RPMI7951 (cell line): ENCODE data around the gene PTCSC3. TPM values are rescaled to one million over a fixed set of nuclear protein-coding genes. Genes with fewer than 3 reads are reported as not detected.
"Not testable (repeated sequence)": the region's sequence is repeated elsewhere in the genome, so short reads cannot be mapped to it uniquely, and the experiment has no call there.

Source experiments
- DNase-seq: peaks from one replicate; pipeline ENCODE4 v3.0.0-alpha.2; 2012; ENCODE audit warnings: low read depth
- total RNA-seq: library from RNA; depleted of rRNA; stranded (reverse); fragments of >200 nt; shearing (Covaris generic); gene quantifications from 2 replicates; pipeline ENCODE4 v1.2.3, GENCODE V29; 2014

Gene PTCSC3
- total RNA-seq, 1 experiment from 2014 or later: not detected

- DNase-seq: no peak
These were observed 3.4 kb downstream of the PTCSC3 start for GRCh38 chr14:36173161-36173560.

GRCh38 chr14:36171607-36172006 is 4.9 kb downstream of the PTCSC3 start:
- no peak for DNase-seq

GRCh38 chr14:36167431-36167830 is 9.1 kb downstream of the PTCSC3 start:
- no peak for DNase-seq

GRCh38 chr14:36163451-36163850 is 13.1 kb downstream of the PTCSC3 start:
- no peak for DNase-seq

DNA sequence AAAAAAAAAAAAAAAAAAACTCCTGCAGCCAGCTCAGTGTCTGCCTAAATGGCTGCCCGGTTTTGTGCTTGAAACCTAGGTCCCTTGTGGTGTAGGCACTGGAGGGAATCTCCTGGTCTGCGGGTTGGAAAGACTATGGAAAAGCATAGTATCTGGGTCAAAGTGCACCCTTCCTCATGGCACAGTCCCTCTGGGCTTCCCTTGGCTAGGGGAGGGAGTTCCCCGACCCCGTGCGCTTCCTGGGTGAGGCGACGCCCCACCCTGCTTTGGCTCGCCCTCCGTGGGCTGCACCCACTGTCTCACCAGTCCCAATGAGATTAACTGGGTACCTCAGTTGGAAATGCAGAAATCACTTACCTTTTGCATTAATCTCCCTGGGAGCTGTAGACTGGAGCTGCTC is 14.3 kb downstream of the PTCSC3 start:
- DNase-seq: no peak

- no peak for DNase-seq
These were observed 14.7 kb downstream of the PTCSC3 start for GRCh38 chr14:36161776-36162175.

GRCh38 chr14:36151335-36151734 is 25.2 kb downstream of the PTCSC3 start:
- no peak for DNase-seq

DNA sequence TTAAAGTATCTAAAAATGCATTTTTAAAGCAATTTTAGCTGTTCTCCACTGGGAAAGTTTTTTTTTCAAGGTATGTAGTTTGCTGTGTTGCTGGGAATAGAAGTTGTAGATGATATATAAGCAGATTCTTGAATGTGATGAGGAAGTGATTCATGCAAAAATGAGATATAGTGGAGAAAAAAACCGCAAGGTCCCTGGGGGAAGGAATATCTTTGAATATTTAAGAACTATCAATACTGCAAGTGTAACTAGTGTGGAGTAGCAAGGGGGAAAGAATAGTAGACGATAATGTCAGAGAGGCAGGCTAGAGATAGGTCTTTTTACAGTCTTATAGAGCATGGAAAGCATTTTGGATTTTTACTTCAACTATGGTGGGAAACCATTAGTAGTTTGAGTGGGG is 42.5 kb downstream of the PTCSC3 start:
- DNase-seq: no peak

DNA sequence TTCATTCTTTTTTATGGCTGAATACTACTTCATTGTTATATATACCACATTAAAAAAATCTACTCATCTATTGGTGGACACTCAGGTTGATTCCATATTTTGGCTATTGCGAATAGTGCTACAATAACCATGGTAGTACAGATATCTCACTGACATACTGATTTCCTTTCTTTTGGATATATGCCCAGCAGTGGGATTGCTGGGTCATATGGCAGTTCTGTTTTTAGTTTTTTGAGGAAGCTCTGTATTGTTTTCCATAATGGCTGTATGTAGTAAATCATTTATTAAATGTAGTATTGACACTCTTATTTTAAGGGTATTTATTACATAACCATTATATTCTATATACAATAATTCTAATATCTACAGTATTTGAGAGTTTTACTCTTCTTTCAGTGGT is 43.7 kb downstream of the PTCSC3 start:
- no peak for DNase-seq

GRCh38 chr14:36130186-36130585 is 46.3 kb downstream of the PTCSC3 start:
- DNase-seq: no peak

DNA sequence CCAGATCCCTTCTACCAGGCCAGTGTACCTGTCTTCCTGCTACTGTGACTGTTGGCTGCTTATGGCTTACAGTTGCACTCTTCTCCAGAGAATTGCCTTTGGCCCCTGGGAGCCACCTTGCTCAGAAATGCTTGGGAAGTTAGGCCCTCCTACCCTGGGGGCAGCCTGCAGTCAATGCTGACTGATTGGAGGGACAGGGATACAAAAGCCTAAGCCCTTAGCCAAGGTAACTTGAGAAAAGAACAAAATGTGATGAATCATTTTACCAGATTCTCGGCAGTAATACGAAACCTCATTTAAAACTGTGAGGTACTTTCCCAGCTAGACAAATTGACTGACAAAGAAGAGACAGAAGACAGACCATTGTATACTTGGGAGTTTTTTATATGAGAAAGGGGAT is 47.3 kb downstream of the PTCSC3 start:
- DNase-seq: no peak

- DNase-seq: no peak
These were observed 63.2 kb downstream of the PTCSC3 start for GRCh38 chr14:36113341-36113740.

DNA sequence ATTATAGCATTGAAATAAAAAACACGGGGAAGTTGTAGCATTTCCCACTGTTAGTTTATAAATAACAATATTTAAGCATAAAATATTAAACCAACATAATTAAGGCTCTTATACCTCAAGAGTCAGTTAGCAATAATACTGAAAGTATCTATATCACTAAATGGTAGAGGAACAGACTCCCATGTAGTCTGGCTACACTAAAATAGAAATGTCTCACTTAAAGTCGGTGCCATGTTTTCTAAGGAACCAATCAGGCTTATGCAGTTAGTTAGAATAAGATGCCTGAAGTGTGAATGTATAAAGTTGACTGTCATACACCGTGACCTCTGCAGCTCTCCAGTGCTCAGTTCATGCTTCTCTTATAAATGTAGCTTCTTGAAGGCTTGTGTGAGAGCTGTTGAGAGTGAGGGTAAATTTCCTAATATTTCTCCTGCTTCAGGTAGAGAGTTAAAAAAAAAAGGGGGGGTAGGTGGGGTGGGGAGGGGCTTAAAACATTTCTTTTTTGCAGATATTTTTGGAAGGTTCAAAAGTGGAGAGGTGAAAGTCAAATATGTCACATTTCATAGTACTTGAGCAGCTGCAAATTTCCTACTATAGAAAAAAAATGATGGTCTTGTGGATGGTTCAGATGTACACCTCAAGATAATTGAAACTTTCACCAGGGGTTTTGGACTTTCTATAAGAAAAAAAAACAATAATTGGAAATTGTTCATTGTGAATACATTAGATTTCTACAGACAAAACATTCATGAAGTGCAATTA is 64.5 kb downstream of the PTCSC3 start:
- DNase-seq: no peak

DNA sequence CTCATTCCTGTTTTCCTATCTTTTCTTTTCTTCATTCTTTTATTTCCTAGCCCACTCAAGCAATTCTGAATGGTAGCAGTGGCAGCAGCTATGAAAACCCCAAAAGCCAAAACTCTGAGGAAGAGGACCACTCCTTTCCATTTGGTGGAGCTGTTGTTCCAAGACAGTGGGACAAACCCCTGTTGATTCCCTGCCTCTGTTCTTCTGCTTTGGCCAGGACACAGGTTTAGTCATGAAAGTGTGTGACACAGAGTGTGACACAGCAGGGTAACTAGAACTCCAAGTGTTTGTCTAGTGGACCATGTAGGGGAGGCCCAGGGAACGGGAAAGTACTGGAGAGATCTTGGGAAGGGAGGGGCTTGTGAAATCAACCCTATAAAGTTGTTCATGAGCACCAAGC is 71.1 kb downstream of the PTCSC3 start:
- no peak for DNase-seq

GRCh38 chr14:36104258-36104657 is 72.3 kb downstream of the PTCSC3 start:
- DNase-seq: not testable (repeated sequence)

DNA sequence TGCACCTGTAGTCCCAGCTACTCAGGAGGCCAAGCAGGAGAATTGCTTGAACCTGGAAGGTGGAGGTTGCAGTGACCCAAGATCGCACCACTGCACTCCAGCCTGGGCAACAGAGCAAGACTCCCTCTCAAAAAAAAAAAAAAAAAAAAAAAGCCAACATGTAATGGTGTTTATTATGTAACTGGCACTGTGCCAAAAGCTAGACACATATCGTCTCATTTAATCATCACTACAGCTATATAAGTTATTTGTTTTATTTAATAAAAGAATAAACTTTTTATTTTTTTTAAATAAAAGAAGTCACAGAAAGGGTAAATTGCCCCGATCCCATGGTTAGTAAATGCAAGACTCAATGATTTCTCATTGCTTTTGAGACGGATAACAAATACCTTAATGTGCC is 76.9 kb downstream of the PTCSC3 start:
- DNase-seq: no peak

- no peak for DNase-seq
These were observed 79.2 kb downstream of the PTCSC3 start for GRCh38 chr14:36097356-36097755.

DNA sequence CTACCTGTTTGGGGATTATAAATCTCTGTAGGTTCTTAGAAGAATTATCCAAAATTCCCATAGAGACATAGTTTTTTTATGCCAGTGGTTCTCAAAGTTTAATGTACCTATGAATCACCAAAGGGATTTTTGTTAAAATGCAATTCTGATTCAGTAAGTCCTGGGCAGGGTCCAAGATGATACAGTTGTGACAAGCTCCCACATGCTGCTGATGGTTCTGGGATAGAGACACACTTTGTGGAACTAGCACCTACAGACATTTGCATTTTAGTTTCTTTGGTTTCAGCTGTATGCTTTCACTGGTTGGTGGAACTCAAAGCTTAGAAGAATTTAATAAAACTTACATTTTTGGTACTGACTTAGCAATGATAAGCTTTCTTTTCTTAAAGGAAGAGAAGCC is 80.4 kb downstream of the PTCSC3 start:
- no peak for DNase-seq

- DNase-seq: no peak
These were observed 81.6 kb downstream of the PTCSC3 start for GRCh38 chr14:36094963-36095362.

DNA sequence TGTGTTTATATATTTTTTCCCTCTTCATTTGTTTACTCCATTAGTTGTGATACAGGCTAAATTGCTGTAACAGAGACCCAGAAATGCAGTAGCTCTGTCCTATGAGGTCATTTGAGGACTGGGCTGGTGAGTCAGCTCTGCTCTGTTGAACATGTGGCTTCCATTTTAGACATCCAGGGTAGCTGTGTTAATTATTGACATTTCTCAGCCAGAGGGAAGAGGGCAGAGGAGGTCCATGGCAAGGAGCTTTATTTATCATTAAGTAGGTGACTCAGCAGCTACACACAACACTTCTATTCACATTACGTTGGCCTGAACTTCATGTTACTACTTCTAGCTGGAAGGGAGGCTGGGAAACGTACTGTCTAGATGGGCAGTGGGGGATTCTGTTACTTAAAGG is 85.4 kb downstream of the PTCSC3 start:
- peak; percentile 91 for DNase-seq

GRCh38 chr14:36087411-36087810 is 89.1 kb downstream of the PTCSC3 start:
- no peak for DNase-seq

- no peak for DNase-seq
These were observed 89.7 kb downstream of the PTCSC3 start for GRCh38 chr14:36086629-36087395.

GRCh38 chr14:36085861-36086260 is 90.7 kb downstream of the PTCSC3 start:
- DNase-seq: peak; percentile 13
